ENCODE data around the gene MCF2L2. TPM values are rescaled to one million over a fixed set of nuclear protein-coding genes. Genes with fewer than 3 reads are reported as not detected.
A peak's percentile ranks its signal among the peaks of the same experiment; 100 is the strongest.

Gene MCF2L2
- polyA plus RNA-seq, 2 of the 4 experiments (the other 2 are of a cell fraction), result 0.03 to 0.05 TPM

DNA sequence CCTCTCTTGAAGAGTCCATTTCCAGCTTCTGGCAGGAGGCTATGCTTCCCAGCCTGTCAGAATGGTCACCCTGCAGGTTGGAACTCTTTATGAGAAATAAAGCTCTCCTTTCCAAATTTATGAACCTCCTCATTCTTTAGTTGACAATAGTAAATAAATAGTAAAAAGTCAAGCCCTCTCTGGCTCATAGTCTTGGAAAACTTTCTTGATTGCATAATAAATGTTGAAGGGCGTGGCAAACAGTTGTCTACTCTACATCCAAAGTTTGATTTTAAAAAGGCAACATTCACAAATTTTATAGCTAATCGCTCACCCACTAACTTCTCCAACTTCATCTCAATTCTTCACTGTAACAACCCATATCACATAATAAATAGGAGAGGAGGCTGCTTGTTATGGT is 58.8 kb downstream of the MCF2L2 start:
- no peak overlapping the region for H3K4me3 ChIP-seq
- POLR2A ChIA-PET, result no interaction called here
- CTCF ChIA-PET, result interaction anchor here (0.8 to 1.3 kb wide), 3 partner anchors 12 to 84 kb away, joined by 4 to 5 read pairs (median 4); no protein-coding TSS in a partner anchor
- peak overlapping the region; percentile 46; the same call in 2 of the 3 replicates for H3K4me2 ChIP-seq
- no peaks in the 10 kb centered on the region for H3K9me3 ChIP-seq
- no peak for DNase-seq (ENCODE audit: low read depth in 1 of 2, low spot score in 1 of 2)
- TF ChIP-seq CHD4 (IDR thresholded peaks at IDR 0.05; ENCODE audit: borderline replicate concordance), result no peak
- TF ChIP-seq EHF (CRISPR knock-in tag; IDR thresholded peaks at IDR 0.05), result no peak
- no peak for TF ChIP-seq MAZ (IDR thresholded peaks at IDR 0.05; ENCODE audit: borderline replicate concordance, low read depth, low read length)
- TF ChIP-seq MYC (IDR thresholded peaks at IDR 0.05; ENCODE audit: borderline replicate concordance, low read length), result no peak
- TF ChIP-seq, protein P1, sequence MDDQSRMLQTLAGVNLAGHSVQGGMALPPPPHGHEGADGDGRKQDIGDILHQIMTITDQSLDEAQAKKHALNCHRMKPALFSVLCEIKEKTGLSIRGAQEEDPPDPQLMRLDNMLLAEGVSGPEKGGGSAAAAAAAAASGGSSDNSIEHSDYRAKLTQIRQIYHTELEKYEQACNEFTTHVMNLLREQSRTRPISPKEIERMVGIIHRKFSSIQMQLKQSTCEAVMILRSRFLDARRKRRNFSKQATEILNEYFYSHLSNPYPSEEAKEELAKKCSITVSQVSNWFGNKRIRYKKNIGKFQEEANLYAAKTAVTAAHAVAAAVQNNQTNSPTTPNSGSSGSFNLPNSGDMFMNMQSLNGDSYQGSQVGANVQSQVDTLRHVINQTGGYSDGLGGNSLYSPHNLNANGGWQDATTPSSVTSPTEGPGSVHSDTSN (IDR thresholded peaks at IDR 0.05), result no peak
- no peak for TF ChIP-seq SMC3 (IDR thresholded peaks at IDR 0.05)
- TF ChIP-seq, protein P2, sequence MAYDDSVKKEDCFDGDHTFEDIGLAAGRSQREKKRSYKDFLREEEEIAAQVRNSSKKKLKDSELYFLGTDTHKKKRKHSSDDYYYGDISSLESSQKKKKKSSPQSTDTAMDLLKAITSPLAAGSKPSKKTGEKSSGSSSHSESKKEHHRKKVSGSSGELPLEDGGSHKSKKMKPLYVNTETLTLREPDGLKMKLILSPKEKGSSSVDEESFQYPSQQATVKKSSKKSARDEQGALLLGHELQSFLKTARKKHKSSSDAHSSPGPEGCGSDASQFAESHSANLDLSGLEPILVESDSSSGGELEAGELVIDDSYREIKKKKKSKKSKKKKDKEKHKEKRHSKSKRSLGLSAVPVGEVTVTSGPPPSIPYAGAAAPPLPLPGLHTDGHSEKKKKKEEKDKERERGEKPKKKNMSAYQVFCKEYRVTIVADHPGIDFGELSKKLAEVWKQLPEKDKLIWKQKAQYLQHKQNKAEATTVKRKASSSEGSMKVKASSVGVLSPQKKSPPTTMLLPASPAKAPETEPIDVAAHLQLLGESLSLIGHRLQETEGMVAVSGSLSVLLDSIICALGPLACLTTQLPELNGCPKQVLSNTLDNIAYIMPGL (CRISPR knock-in tag; IDR thresholded peaks at IDR 0.05; ENCODE audit: borderline replicate concordance), result no peak
- TF ChIP-seq CEBPB (IDR thresholded peaks at IDR 0.05), result no peak
- no peak for TF ChIP-seq ZFP36 (IDR thresholded peaks at IDR 0.05; ENCODE audit: borderline replicate concordance, partially characterized antibody)
- TF ChIP-seq, protein P3, sequence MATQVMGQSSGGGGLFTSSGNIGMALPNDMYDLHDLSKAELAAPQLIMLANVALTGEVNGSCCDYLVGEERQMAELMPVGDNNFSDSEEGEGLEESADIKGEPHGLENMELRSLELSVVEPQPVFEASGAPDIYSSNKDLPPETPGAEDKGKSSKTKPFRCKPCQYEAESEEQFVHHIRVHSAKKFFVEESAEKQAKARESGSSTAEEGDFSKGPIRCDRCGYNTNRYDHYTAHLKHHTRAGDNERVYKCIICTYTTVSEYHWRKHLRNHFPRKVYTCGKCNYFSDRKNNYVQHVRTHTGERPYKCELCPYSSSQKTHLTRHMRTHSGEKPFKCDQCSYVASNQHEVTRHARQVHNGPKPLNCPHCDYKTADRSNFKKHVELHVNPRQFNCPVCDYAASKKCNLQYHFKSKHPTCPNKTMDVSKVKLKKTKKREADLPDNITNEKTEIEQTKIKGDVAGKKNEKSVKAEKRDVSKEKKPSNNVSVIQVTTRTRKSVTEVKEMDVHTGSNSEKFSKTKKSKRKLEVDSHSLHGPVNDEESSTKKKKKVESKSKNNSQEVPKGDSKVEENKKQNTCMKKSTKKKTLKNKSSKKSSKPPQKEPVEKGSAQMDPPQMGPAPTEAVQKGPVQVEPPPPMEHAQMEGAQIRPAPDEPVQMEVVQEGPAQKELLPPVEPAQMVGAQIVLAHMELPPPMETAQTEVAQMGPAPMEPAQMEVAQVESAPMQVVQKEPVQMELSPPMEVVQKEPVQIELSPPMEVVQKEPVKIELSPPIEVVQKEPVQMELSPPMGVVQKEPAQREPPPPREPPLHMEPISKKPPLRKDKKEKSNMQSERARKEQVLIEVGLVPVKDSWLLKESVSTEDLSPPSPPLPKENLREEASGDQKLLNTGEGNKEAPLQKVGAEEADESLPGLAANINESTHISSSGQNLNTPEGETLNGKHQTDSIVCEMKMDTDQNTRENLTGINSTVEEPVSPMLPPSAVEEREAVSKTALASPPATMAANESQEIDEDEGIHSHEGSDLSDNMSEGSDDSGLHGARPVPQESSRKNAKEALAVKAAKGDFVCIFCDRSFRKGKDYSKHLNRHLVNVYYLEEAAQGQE (IDR thresholded peaks at IDR 0.05), result no peak
- TF ChIP-seq ESRRA (IDR thresholded peaks at IDR 0.05; ENCODE audit: borderline replicate concordance, low read length), result no peak
- TF ChIP-seq, protein P4, sequence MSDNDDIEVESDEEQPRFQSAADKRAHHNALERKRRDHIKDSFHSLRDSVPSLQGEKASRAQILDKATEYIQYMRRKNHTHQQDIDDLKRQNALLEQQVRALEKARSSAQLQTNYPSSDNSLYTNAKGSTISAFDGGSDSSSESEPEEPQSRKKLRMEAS (IDR thresholded peaks at IDR 0.05), result no peak
- TF ChIP-seq RFX5 (IDR thresholded peaks at IDR 0.05), result no peak
- WGBS (ENCODE audit: missing lambda C conversion rate), result 77% methylated on average over 2 of the region's 2 CpGs
- H3K27ac ChIP-seq, result peak overlapping the region; percentile 83; a peak in 4 of 6 replicates
- no peak for FAIRE-seq
- no peak for ATAC-seq
- peaks cover 27% of the 10 kb centered on the region for H3K4me1 ChIP-seq

DNA sequence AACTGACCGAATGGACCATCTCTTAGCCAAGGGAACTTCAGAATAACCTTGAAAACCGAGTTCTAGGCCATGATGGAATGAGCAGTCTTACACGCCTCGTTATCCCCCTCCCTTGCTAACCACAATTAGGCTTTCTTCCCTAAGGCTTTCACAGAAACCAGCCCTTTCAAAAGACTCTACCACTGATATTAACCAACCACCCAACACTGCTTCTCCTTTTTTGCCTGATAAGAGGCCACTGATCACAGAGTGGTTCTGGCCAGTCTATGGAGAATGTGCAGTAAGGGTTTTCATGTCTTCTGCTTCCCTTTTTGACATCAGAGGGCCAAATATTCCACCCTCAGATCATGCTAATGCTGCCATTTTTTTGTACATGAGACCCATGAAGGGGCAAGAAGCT is 59.3 kb downstream of the MCF2L2 start:
- POLR2A ChIA-PET, result no interaction called here

DNA sequence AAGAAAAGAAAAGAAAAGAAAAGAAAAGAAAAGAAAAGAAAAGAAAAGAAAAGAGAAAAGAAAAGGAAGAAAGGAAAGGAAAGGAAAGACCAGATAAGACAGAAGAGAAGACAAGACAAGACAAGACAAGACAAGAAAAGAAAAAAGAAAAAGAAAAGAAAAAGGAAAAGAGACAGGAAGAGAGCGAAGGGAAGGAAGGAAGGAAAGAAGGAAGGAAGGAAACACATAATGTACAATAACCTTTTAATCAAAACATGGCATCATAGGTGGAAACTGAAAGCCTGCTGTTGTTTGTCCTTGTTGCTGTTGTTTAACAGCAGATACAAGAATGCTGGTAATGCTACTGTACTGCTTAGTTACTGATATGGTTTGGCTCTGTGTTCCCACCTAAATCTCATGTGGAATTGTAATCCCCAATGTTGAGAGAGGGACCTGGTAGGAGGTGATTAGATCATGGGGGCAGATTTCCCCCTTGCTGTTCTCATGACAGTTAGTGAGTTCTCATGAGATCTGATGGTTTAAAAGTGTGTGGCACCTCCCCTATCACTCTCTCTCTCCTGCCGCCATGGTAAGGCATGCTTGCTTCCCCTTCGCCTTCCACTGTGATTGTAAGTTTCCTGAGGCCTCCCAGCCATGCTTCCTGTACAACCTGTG is 67.3 kb downstream of the MCF2L2 start:
- ATAC-seq, result no peak
- Histone ChIP-seq H3K4me3 (no peak overlapping the region), H3K4me2 (no peak overlapping the region), H3K4me1 (no peaks in the 10 kb centered on the region), H3K9me3 (no peaks in the 10 kb centered on the region), H3K27ac (no peak overlapping the region)
- ChIA-PET POLR2A (no interaction called here), CTCF (interaction anchor here (1.7 kb wide), 1 partner anchor 177 kb away, joined by 8 read pairs; no protein-coding TSS in a partner anchor)
- WGBS (ENCODE audit: missing lambda C conversion rate), result 63% methylated on average over 3 of the region's 3 CpGs
- no peak for DNase-seq (ENCODE audit: low read depth in 1 of 2, low spot score in 1 of 2)
- no peak for FAIRE-seq
- no peak for TF ChIP-seq JUN (IDR thresholded peaks at IDR 0.05)
- TF ChIP-seq, protein P5, sequence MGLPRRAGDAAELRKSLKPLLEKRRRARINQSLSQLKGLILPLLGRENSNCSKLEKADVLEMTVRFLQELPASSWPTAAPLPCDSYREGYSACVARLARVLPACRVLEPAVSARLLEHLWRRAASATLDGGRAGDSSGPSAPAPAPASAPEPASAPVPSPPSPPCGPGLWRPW (IDR thresholded peaks at IDR 0.05), result no peak
- no peak for TF ChIP-seq NPAS2 (CRISPR knock-in tag; IDR thresholded peaks at IDR 0.05; ENCODE audit: borderline replicate concordance)
- TF ChIP-seq MAZ (IDR thresholded peaks at IDR 0.05; ENCODE audit: borderline replicate concordance, low read depth, low read length), result no peak
- TF ChIP-seq, protein P2 (CRISPR knock-in tag; IDR thresholded peaks at IDR 0.05; ENCODE audit: borderline replicate concordance), result no peak
- TF ChIP-seq, protein P6, sequence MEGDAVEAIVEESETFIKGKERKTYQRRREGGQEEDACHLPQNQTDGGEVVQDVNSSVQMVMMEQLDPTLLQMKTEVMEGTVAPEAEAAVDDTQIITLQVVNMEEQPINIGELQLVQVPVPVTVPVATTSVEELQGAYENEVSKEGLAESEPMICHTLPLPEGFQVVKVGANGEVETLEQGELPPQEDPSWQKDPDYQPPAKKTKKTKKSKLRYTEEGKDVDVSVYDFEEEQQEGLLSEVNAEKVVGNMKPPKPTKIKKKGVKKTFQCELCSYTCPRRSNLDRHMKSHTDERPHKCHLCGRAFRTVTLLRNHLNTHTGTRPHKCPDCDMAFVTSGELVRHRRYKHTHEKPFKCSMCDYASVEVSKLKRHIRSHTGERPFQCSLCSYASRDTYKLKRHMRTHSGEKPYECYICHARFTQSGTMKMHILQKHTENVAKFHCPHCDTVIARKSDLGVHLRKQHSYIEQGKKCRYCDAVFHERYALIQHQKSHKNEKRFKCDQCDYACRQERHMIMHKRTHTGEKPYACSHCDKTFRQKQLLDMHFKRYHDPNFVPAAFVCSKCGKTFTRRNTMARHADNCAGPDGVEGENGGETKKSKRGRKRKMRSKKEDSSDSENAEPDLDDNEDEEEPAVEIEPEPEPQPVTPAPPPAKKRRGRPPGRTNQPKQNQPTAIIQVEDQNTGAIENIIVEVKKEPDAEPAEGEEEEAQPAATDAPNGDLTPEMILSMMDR (IDR thresholded peaks at IDR 0.05), result no peak
- TF ChIP-seq FOSL2 (IDR thresholded peaks at IDR 0.05), result no peak
- TF ChIP-seq FOSL2 (CRISPR knock-in tag; IDR thresholded peaks at IDR 0.05), result no peak
- TF ChIP-seq, protein P4 (IDR thresholded peaks at IDR 0.05), result no peak

More for the DNA sequence above, 59.3 kb downstream of the MCF2L2 start:
- no peak for ATAC-seq
- 86% methylated on average over 4 of the region's 4 CpGs for WGBS (ENCODE audit: missing lambda C conversion rate)
- Histone ChIP-seq H3K4me1 (peaks cover 27% of the 10 kb centered on the region), H3K9me3 (no peaks in the 10 kb centered on the region), H3K4me2 (no peak overlapping the region; the same call in 2 of the 3 replicates), H3K4me3 (no peak overlapping the region), H3K27ac (peak overlapping the region; percentile 41 to 83; a peak in 3 of 6 replicates)
- FAIRE-seq, result no peak
- CTCF ChIA-PET, result interaction anchor here (0.8 to 1.3 kb wide), 3 partner anchors 13 to 83 kb away, joined by 4 to 5 read pairs (median 4); no protein-coding TSS in a partner anchor
- DNase-seq (ENCODE audit: low read depth in 1 of 2, low spot score in 1 of 2), result no peak
- TF ChIP-seq EP300 (IDR thresholded peaks at IDR 0.05) (no peak), FOXS1 (CRISPR knock-in tag; IDR thresholded peaks at IDR 0.05) (no peak), CBX2 (IDR thresholded peaks at IDR 0.05; ENCODE audit: borderline replicate concordance, low read depth) (no peak)
